ENCODE results near the gene FOXN3. TPM values are rescaled to one million over a fixed set of nuclear protein-coding genes. Genes with fewer than 3 reads are reported as not detected.

The FOXN3 gene
- polyA plus RNA-seq, 1 donor (not counting 4 experiments of a cell fraction or from before 2014, with no cell fraction given), result 10.2 TPM

DNA sequence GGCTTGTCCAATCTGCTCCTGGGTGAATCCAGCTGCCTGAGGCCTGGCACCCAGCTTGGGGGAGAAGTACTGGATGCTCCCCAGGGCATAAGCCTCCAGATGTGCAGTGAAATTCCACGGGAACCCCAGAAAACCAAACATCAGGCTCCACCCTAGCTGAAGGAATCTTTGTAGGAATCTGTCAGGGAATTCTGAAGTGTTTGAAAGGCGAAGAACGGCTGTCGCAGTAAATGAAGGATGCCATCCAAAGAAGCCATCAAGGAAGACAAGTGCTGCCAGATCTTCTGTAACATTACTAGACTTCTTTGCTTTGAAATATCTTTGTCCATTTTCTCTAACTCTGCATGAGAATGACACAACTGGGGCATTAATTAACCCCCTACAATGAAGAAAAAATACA is 219.4 kb downstream of the FOXN3 start:
- Histone ChIP-seq H3K4me3 (ENCODE audit: control insufficient read depth in 2 of 3, extremely low read depth in 1 of 3, insufficient read depth in 2 of 3, low read depth in 1 of 3, low read length in 3 of 3) (no peak overlapping the region), H3K36me3 (ENCODE audit: control insufficient read depth in 2 of 2, extremely low read depth in 1 of 2, insufficient read depth in 2 of 2, low read length in 2 of 2) (no peaks in the 10 kb centered on the region), H2AFZ (ENCODE audit: control insufficient read depth, low read length) (no peak overlapping the region), H3K79me2 (ENCODE audit: control insufficient read depth, insufficient read depth, low read length) (no peaks in the 10 kb centered on the region), H4K20me1 (ENCODE audit: control insufficient read depth, extremely low read depth, insufficient read depth, low read length) (no peaks in the 10 kb centered on the region), H3K27ac (ENCODE audit: control insufficient read depth, insufficient read depth, low read length) (no peak overlapping the region), H3K9me3 (ENCODE audit: control insufficient read depth, low read depth, low read length) (no peaks in the 10 kb centered on the region), H3K9me1 (ENCODE audit: control insufficient read depth, extremely low read depth, insufficient read depth, low read length) (no peaks in the 10 kb centered on the region), H3K9ac (ENCODE audit: control insufficient read depth, extremely low read depth, insufficient read depth, low read length) (no peak overlapping the region), H3K27me3 (ENCODE audit: control insufficient read depth, extremely low read depth, insufficient read depth, low read length) (no peaks in the 10 kb centered on the region), H3K4me2 (ENCODE audit: control insufficient read depth, extremely low read depth, insufficient read depth, low read depth, low read length) (no peak overlapping the region), H3K4me1 (ENCODE audit: control insufficient read depth, extremely low read depth, insufficient read depth, low read length) (no peaks in the 10 kb centered on the region)
- DNase-seq (ENCODE audit: low read depth, low spot score) (no peak), FAIRE-seq (no peak)
- no peak for TF ChIP-seq EZH2 (IDR thresholded peaks at IDR 0.05; ENCODE audit: low read length)
- TF ChIP-seq, protein P1, sequence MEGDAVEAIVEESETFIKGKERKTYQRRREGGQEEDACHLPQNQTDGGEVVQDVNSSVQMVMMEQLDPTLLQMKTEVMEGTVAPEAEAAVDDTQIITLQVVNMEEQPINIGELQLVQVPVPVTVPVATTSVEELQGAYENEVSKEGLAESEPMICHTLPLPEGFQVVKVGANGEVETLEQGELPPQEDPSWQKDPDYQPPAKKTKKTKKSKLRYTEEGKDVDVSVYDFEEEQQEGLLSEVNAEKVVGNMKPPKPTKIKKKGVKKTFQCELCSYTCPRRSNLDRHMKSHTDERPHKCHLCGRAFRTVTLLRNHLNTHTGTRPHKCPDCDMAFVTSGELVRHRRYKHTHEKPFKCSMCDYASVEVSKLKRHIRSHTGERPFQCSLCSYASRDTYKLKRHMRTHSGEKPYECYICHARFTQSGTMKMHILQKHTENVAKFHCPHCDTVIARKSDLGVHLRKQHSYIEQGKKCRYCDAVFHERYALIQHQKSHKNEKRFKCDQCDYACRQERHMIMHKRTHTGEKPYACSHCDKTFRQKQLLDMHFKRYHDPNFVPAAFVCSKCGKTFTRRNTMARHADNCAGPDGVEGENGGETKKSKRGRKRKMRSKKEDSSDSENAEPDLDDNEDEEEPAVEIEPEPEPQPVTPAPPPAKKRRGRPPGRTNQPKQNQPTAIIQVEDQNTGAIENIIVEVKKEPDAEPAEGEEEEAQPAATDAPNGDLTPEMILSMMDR (optimal IDR thresholded peaks at IDR 0.05 in 1 of 3, IDR thresholded peaks at IDR 0.05 in 1 of 3, conservative IDR thresholded peaks at IDR 0.05 in 1 of 3; ENCODE audit: extremely low read depth in 1 of 3, insufficient read depth in 2 of 3, low read length in 3 of 3), result no peak
- dilution Hi-C loops (cut with MboI; ENCODE audit: extremely low pct_ligation_motif_present, low sequenced_read_pairs), result no loop called here

GRCh38 chr14:89196545-89196944 is 220.5 kb downstream of the FOXN3 start:
- Histone ChIP-seq H3K4me3 (ENCODE audit: control insufficient read depth in 2 of 3, extremely low read depth in 1 of 3, insufficient read depth in 2 of 3, low read depth in 1 of 3, low read length in 3 of 3) (no peak overlapping the region), H3K27ac (ENCODE audit: control insufficient read depth, insufficient read depth, low read length) (no peak overlapping the region)
- FAIRE-seq, result no peak

More at GRCh38 chr14:89196545-89196944, 220.5 kb downstream of the FOXN3 start:
- Histone ChIP-seq H3K4me2 (ENCODE audit: control insufficient read depth, extremely low read depth, insufficient read depth, low read depth, low read length) (no peak overlapping the region), H3K9me3 (ENCODE audit: control insufficient read depth, low read depth, low read length) (no peaks in the 10 kb centered on the region), H3K4me1 (ENCODE audit: control insufficient read depth, extremely low read depth, insufficient read depth, low read length) (no peaks in the 10 kb centered on the region), H3K9ac (ENCODE audit: control insufficient read depth, extremely low read depth, insufficient read depth, low read length) (no peak overlapping the region), H3K9me1 (ENCODE audit: control insufficient read depth, extremely low read depth, insufficient read depth, low read length) (no peaks in the 10 kb centered on the region), H3K36me3 (ENCODE audit: control insufficient read depth in 2 of 2, extremely low read depth in 1 of 2, insufficient read depth in 2 of 2, low read length in 2 of 2) (no peaks in the 10 kb centered on the region), H3K79me2 (ENCODE audit: control insufficient read depth, insufficient read depth, low read length) (no peaks in the 10 kb centered on the region), H2AFZ (ENCODE audit: control insufficient read depth, low read length) (no peak overlapping the region), H3K27me3 (ENCODE audit: control insufficient read depth, extremely low read depth, insufficient read depth, low read length) (no peaks in the 10 kb centered on the region), H4K20me1 (ENCODE audit: control insufficient read depth, extremely low read depth, insufficient read depth, low read length) (no peaks in the 10 kb centered on the region)
- dilution Hi-C loops (cut with MboI; ENCODE audit: extremely low pct_ligation_motif_present, low sequenced_read_pairs), result no loop called here
- no peak for TF ChIP-seq EZH2 (IDR thresholded peaks at IDR 0.05; ENCODE audit: low read length)
- TF ChIP-seq, protein P1 (optimal IDR thresholded peaks at IDR 0.05 in 1 of 3, IDR thresholded peaks at IDR 0.05 in 1 of 3, conservative IDR thresholded peaks at IDR 0.05 in 1 of 3; ENCODE audit: extremely low read depth in 1 of 3, insufficient read depth in 2 of 3, low read length in 3 of 3), result no peak
- no peak for DNase-seq (ENCODE audit: low read depth, low spot score)
